IMR-90 (cell line): ENCODE results near the gene CDCA7. TPM values are rescaled to one million over a fixed set of nuclear protein-coding genes. Genes with fewer than 3 reads are reported as not detected.
"Not testable (repeated sequence)": the region's sequence is repeated elsewhere in the genome, so short reads cannot be mapped to it uniquely, and the experiment has no call there.

Source experiments
- ATAC-seq: fragments of 200-7000 bp; cut with Tn5 transposase; 2 replicates; pipeline ENCODE4 v1.9.1; 2020; ENCODE audit warnings: low read depth, mild to moderate bottlenecking, moderate library complexity
- BruUV-seq: library from RNA; stranded (reverse); fragments of 400-500 nt; replicated peaks from 2 replicates; lab custom pipeline; 2021; lab: Mats Ljungman, UMichigan
- CTCF ChIA-PET: fragments of 300-600 bp; formaldehyde crosslinking; extraction: SDS; loops from one replicate; lab custom pipeline; 2021; ENCODE audit warnings: antibody characterized with exemption; lab: Yijun Ruan, JAX
- POLR2A ChIA-PET: fragments of 300-600 bp; sonication (Branson Sonifier 250); formaldehyde crosslinking; loops from one replicate; lab custom pipeline; 2022; ENCODE audit warnings: antibody characterized with exemption; ENCODE audit not compliant: unreplicated experiment; lab: Charles Lee
- DNase-seq: peaks from one replicate; pipeline ENCODE4 v3.0.0; 2013
- H2AFZ ChIP-seq: replicated peaks from 2 replicates; pipeline ENCODE3; 2013; ENCODE audit warnings: low read length, mild to moderate bottlenecking; ENCODE audit not compliant: poor library complexity
- H2AK5ac ChIP-seq: 2 replicates; pipeline ENCODE4 v1.6.1; 2013; ENCODE audit warnings: low read depth, low read length, inconsistent platforms
- H2AK9ac ChIP-seq: replicated peaks from 2 replicates; pipeline ENCODE3; 2013; ENCODE audit warnings: mild to moderate bottlenecking, low read depth, low read length, moderate library complexity; ENCODE audit not compliant: poor library complexity
- H2BK120ac ChIP-seq: 2 replicates; pipeline ENCODE4 v1.6.1; 2013; ENCODE audit warnings: low read depth, low read length, inconsistent platforms
- H2BK15ac ChIP-seq: 3 replicates; pipeline ENCODE4 v1.6.1; 2013; ENCODE audit warnings: low read depth, low read length, inconsistent platforms
- H2BK20ac ChIP-seq: 2 replicates; pipeline ENCODE4 v1.6.1; 2013; ENCODE audit warnings: low read depth, mild to moderate bottlenecking, inconsistent platforms, low read length, moderate library complexity
- H2BK5ac ChIP-seq: 2 replicates; pipeline ENCODE4 v1.6.1; 2013; ENCODE audit warnings: mild to moderate bottlenecking, low read depth, low read length, inconsistent platforms; ENCODE audit not compliant: poor library complexity, severe bottlenecking
- H3K14ac ChIP-seq: replicated peaks from 2 replicates; pipeline ENCODE4 v1.6.1; 2013; ENCODE audit warnings: low read depth, low read length, inconsistent platforms
- H3K18ac ChIP-seq: 2 replicates; pipeline ENCODE4 v1.6.1; 2013; ENCODE audit warnings: low read depth, low read length, control low read depth
- H3K23ac ChIP-seq: 2 replicates; pipeline ENCODE4 v1.6.1; 2013; ENCODE audit warnings: low read depth, low read length, inconsistent platforms
- H3K27ac ChIP-seq: 2 replicates; pipeline ENCODE4 v1.5.1; 2013; ENCODE audit warnings: mild to moderate bottlenecking, control low read depth, low read length; ENCODE audit not compliant: insufficient read depth
- H3K27me3 ChIP-seq: 2 replicates; pipeline ENCODE4 v1.6.1; 2013; ENCODE audit warnings: low read length; ENCODE audit not compliant: control insufficient read depth, insufficient read depth
- H3K36me3 ChIP-seq: 2 replicates; pipeline ENCODE4 v1.6.1; 2013; ENCODE audit warnings: low read length, mixed read lengths; ENCODE audit not compliant: control insufficient read depth, insufficient read depth
- H3K4ac ChIP-seq: 2 replicates; pipeline ENCODE4 v1.6.1; 2013; ENCODE audit warnings: low read depth, low read length, inconsistent platforms
- H3K4me1 ChIP-seq: 2 replicates; pipeline ENCODE4 v1.6.1; 2013; ENCODE audit warnings: low read length, mixed read lengths; ENCODE audit not compliant: control insufficient read depth, insufficient read depth
- H3K4me2 ChIP-seq: 2 replicates; pipeline ENCODE4 v1.6.1; 2013; ENCODE audit warnings: low read depth, mild to moderate bottlenecking, control low read depth, low read length, moderate library complexity
- H3K4me3 ChIP-seq: 2 replicates; pipeline ENCODE4 v1.5.1; 2013; ENCODE audit warnings: low read depth, mild to moderate bottlenecking, control low read depth, low read length, moderate library complexity; ENCODE audit not compliant: insufficient read depth
- H3K56ac ChIP-seq: 2 replicates; pipeline ENCODE4 v1.6.1; 2013; ENCODE audit warnings: low read length, inconsistent platforms; ENCODE audit not compliant: insufficient read depth; ENCODE audit errors: extremely low read depth
- H3K79me1 ChIP-seq, 2 experiments: 2 replicates each; pipeline ENCODE4 v1.6.1; 2013; ENCODE audit warnings: low read length in 2 of 2, inconsistent platforms in 1 of 2, low read depth in 1 of 2
- H3K9ac ChIP-seq: 2 replicates; pipeline ENCODE4 v1.6.1; 2013; ENCODE audit warnings: low read depth, low read length, control low read depth
- H3K9me1 ChIP-seq: 2 replicates; pipeline ENCODE4 v1.6.1; 2013; ENCODE audit warnings: low read length, inconsistent platforms; ENCODE audit not compliant: insufficient read depth
- H3K9me3 ChIP-seq: 2 replicates; pipeline ENCODE4 v1.6.1; 2013; ENCODE audit warnings: low read length; ENCODE audit not compliant: control insufficient read depth, insufficient read depth
- H4K20me1 ChIP-seq: 2 replicates; pipeline ENCODE4 v1.6.1; 2013; ENCODE audit warnings: low read length, inconsistent platforms; ENCODE audit not compliant: insufficient read depth
- H4K5ac ChIP-seq: 2 replicates; pipeline ENCODE4 v1.6.1; 2013; ENCODE audit warnings: mild to moderate bottlenecking, low read depth, low read length, control low read depth
- H4K8ac ChIP-seq, 2 experiments: 2 replicates each; pipeline ENCODE4 v1.6.1; 2013; ENCODE audit warnings: low read depth in 2 of 2, low read length in 2 of 2, control low read depth in 1 of 2, inconsistent platforms in 1 of 2
- H4K91ac ChIP-seq: 2 replicates; pipeline ENCODE4 v1.6.1; 2013; ENCODE audit warnings: low read depth, low read length, inconsistent platforms; ENCODE audit not compliant: insufficient read depth
- CEBPB ChIP-seq: IDR thresholded peaks from 2 replicates; pipeline ENCODE4 v1.6.1; 2012; ENCODE audit warnings: low read depth, low read length, improper control_type of control experiment
- RFX5 ChIP-seq: IDR thresholded peaks from 2 replicates; pipeline ENCODE4 v1.8.0; 2012; ENCODE audit warnings: low read depth, mild to moderate bottlenecking, low read length, moderate library complexity
- whole genome bisulfite sequencing, 2 experiments: methylation state at CpG; one replicate each; pipeline versions ENCODE4 v1.1.5 to v1.1.7; 2013; ENCODE audit warnings: missing lambda C conversion rate in 2 of 2; ENCODE audit not compliant: insufficient read length in 1 of 2; ENCODE audit errors: extremely low coverage in 2 of 2; 5-methylcytosine and 5-hydroxymethylcytosine counted together
- dilution Hi-C: fragments of 300-500 bp; cut with HindIII; formaldehyde crosslinking; loops from one replicate; pipeline ENCODE4 v1.14.3; 2018; ENCODE audit warnings: low sequenced_read_pairs; ENCODE audit not compliant: unreplicated experiment
- in situ Hi-C: fragments of 300-500 bp; cut with MboI; formaldehyde crosslinking; loops from 3 replicates; pipeline ENCODE4 v1.14.3; 2019; ENCODE audit warnings: low sequenced_read_pairs, inconsistent platforms, mixed read lengths
- intact Hi-C: fragments of 100-400 bp; cut with micrococcal nuclease; formaldehyde crosslinking; loops from 2 replicates; pipeline ENCODE4 v1.10.0; 2022
- polyA plus RNA-seq, 3 experiments: library from polyadenylated mRNA; depleted of rRNA; stranded (reverse); fragments of >200 nt; gene quantifications; 2 replicates each; pipeline ENCODE4 v1.2.3, GENCODE V29; 2012; ENCODE audit warnings: low replicate concordance in 1 of 3
- total RNA-seq: library from RNA; depleted of rRNA; stranded (reverse); fragments of >200 nt; gene quantifications from 2 replicates; pipeline ENCODE4 v1.2.3, GENCODE V29; 2012

CDCA7 gene
- total and polyA plus RNA-seq, 2 of the 4 experiments (the other 2 are of a cell fraction): 12.0 to 18.7 TPM

- TF ChIP-seq RFX5 (no peak), CEBPB (no peak)
Observed at GRCh38 chr2:173415431-173416381, 61.0 kb downstream of the CDCA7 start (continued).

DNA sequence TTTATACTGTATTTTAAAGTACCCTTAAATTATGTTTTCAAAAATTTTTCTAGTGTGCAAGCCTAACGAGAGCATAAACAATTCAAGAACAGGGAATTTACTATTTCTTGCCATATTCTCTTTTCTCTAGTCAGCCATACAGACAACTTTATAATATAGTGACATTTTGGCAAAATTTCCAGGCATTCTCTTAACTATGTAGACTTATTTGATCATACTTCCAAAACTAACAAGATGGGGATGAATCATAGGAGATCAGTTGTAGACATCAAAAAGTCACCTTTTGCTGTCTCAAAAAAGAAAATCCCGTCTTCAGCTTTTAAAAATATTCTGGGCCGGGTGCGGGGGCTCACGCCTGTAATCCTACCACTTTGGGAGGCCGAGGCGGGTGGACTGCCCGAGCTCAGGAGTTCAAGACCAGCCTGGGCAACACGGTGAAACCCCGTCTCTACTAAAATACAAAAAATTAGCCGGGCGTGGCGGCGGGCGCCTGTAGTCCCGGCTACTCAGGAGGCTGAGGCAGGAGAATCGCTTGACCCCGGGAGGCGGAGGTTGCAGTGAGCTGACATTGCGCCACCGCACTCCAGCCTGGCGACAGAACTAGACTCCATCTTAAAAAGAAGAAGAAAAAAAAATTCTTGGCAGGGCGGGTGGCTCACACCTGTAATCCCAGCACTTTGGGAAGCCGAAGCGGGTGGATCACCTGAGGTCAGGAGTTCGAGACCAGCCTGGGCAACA is 61.9 kb downstream of the CDCA7 start:
- intact Hi-C loops, H3K4me1 ChIP-seq: not testable (repeated sequence)

More for the DNA sequence above, 61.9 kb downstream of the CDCA7 start:
- H3K9me3 ChIP-seq, H2BK15ac ChIP-seq, H4K8ac ChIP-seq, H3K14ac ChIP-seq, H2AFZ ChIP-seq, H3K9me1 ChIP-seq, POLR2A ChIA-PET, CTCF ChIA-PET, H3K4ac ChIP-seq, DNase-seq, H2BK120ac ChIP-seq, H2BK5ac ChIP-seq, H3K4me2 ChIP-seq, H3K9ac ChIP-seq, H4K5ac ChIP-seq, H3K79me1 ChIP-seq, H4K91ac ChIP-seq, H3K36me3 ChIP-seq, H2AK9ac ChIP-seq, ATAC-seq, H3K27ac ChIP-seq, H3K4me3 ChIP-seq, H3K18ac ChIP-seq, H4K20me1 ChIP-seq, H2AK5ac ChIP-seq, BruUV-seq, H3K56ac ChIP-seq, H2BK20ac ChIP-seq, H3K23ac ChIP-seq, dilution Hi-C loops: not testable (repeated sequence)
- in situ Hi-C loops: loop anchor here (25.0 kb wide), 1 partner anchor 646 kb away; no protein-coding TSS in a partner anchor
- 86% methylated on average over 7 of the region's 26 CpGs; no CpG with 5 or more reads in 1 of the 2 experiments for WGBS, 2 experiments
- H3K27me3 ChIP-seq: peaks cover 22% of the 10 kb centered on the region
